NCI-H2227 treated with DMSO at 0.1 percent for 48 hours (cell line): Measurements from ENCODE around the gene SLC22A14.
"Not testable (repeated sequence)": the region's sequence is repeated elsewhere in the genome, so short reads cannot be mapped to it uniquely, and the experiment has no call there.

ENCODE experiments used
- DNase-seq: peaks from one replicate; lab custom pipeline; 2025; lab: John Stamatoyannopoulos, UW

Gene SLC22A14

GRCh38 chr3:38314112-38314763, 32.1 kb downstream of the SLC22A14 start:
- DNase-seq: no peak

DNA sequence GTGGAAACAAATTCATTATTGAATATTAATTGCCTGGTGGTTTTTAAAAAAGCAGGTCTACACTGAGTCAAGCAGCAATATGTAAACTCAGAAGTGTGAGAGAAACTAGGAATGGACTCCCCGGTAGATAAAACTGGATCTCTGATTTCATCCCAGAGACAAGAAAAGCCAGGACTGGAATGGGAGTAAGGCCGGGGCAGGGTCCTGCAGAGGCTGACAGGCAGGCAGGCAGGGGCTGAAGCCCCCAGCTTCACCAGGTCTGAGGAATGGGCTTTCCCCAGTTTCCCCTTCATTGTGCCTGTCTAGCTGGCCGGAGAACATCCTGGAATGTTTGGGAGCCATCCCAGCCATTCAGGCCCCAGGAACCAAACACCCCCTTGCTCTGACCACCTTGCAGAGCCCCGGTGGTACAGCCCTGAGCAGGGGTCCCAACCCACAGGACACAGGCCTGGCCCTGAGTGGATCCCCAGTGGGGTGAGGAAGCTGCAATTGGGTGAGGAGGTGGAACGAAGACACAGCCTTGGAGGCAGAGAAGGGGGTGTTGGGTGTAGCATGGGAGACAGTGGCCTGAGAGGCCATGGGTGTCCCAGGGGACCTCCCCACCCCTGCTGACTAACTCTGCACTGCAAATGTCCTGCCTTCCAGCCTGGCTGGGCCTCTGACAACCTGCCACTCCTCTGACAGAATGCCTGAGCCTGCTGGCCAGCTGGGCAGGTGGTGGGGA, 32.8 kb downstream of the SLC22A14 start:
- DNase-seq: no peak

DNA sequence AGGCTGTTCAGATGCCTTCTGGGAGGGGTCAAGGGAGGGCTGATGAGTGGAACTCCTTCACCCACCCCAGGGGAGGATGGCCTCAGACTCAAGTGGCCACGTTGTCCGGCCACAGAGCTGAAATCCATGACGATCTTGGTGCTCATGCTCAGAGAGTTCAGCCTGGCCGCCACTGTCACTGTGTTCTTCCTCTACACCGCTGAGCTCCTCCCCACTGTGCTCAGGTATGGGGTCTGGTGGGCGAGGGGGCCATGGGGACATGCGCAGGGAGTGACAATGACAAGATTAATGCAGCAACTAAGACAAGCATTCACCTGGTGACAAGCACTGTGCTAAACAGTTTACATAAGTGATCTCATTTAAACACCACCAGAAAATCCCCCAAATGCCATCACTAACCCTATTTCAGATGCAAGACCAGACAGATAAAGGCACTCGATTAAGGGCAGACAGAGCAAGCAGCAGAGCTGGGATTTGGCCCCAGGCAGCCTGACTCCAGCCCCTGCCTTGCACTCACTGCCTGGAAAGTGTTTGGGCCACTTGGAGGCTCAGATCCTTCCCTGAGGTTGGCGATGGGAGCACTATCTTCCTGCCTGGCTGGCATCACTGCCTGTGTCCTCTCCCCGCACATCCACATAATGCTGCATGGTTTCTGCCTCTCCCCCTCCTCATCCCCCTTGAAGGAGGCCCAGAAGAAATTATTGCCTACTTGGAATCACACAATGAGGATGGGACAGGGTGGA, 33.6 kb downstream of the SLC22A14 start:
- no peak for DNase-seq

GRCh38 chr3:38316356-38317191, 34.5 kb downstream of the SLC22A14 start:
- no peak for DNase-seq

DNA sequence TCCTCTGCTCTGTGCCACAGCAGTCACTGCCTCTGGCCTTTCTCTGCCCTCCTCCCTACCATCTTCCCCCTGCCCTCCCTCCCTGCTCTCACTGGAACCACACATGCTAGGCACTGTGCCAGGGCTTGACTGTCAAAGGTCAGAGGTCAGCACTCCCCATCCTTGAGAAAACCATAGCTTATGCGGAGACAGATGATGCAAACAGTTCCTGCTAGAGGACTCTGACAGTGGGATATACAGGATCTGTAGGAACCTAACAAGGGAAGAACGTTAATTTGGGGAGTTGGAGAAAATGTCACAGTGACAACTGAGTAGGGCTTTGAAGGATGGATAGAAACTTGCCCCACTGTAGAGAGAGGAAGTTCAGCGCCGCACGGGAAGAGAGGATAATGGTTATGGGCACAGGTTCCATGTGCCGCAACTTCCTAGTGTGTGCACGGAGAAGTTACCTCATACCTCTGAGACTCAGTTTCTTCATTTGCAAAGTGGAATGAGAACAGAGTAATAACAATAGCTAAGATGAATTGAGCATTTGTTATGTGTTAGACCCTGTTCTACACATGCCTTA, 35.2 kb downstream of the SLC22A14 start:
- no peak for DNase-seq

GRCh38 chr3:38318766-38319671, 36.9 kb downstream of the SLC22A14 start:
- no peak for DNase-seq

DNA sequence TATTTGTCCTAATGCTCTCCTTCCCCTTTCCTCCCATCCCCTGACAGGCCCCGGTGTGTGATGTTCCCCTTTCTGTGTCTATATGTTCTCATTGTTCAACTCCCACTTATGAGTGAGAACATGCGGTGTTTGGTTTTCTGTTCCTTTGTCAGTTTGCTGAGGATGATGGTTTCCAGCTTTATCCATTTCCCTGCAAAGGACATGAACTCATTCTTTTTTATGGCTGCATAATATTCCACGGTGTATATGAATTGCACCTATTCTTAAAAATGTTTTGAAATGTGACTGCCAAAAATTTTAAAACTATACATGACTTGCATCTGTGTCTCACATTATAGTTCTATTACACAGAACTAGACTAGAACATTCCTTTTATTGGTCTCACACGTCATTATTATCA, 38.5 kb downstream of the SLC22A14 start:
- not testable (repeated sequence) for DNase-seq

DNA sequence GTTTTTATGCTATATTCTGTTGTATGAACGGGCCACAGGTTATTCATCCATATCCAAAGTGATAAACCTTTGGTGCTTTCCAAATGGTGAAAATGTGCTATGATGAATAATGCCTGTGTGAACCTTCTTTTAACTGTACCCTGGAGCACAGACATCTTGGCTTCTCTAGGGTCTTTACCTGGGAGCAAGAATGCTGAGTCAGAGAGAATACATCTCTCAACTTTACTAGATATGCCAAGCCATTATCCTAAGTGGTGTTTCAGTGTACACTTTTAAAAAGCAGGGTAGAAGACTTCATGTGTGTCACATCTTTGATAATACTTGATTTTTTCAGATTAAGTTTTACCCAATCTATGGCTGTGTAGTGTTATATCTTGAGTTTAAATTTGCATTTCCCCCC, 41.0 kb downstream of the SLC22A14 start:
- no peak for DNase-seq

DNA sequence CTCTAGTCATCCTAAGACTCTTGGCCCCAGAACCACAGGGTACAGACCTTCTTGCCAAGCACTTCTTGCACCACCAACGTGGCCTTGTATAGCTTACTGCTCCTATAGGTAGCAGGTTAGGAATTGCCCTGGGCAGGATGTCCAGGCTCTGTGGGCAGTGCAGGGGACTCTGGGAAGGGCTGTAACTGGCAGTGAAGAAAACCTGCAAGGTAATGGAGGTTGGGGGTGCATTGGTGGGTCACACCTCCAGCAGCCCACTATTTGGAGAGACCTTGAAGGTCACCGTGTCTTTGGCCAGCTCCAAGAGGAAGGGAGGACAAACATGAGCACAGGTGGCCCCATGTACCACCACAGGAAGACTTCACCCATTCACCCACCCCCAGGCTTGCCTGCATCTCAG, 43.2 kb downstream of the SLC22A14 start:
- no peak for DNase-seq

DNA sequence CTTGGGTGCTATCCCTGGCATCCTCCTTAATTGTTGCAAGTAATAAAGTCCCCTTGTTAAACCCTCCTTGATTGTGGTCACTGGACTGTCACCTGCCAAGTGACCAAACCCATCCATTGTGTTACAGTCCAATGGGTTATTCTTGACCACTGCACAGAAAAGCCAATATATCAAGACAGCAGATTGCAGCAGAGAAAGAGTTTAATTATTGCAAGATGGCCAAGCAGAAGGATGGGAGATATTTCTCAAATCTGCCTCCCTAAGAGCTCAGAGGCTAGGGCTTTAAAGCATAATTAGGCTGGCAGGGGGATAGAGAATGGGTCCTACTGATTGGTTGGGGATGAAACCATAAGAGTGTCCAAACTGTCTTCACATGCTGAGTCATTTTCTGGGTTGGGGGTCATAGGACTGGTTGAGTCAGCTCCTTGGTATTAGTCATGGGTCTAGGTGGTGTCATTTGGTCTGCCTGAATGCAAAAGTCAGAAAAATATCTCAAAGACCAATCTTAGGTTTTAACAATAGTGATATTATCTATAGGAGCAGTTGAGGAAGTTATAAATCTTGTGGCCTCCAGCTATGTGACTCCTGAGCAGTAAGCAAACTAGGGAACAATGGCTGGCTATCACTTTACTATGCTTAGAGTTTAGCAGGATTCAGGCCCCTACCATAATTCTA, 45.4 kb downstream of the SLC22A14 start:
- no peak for DNase-seq

DNA sequence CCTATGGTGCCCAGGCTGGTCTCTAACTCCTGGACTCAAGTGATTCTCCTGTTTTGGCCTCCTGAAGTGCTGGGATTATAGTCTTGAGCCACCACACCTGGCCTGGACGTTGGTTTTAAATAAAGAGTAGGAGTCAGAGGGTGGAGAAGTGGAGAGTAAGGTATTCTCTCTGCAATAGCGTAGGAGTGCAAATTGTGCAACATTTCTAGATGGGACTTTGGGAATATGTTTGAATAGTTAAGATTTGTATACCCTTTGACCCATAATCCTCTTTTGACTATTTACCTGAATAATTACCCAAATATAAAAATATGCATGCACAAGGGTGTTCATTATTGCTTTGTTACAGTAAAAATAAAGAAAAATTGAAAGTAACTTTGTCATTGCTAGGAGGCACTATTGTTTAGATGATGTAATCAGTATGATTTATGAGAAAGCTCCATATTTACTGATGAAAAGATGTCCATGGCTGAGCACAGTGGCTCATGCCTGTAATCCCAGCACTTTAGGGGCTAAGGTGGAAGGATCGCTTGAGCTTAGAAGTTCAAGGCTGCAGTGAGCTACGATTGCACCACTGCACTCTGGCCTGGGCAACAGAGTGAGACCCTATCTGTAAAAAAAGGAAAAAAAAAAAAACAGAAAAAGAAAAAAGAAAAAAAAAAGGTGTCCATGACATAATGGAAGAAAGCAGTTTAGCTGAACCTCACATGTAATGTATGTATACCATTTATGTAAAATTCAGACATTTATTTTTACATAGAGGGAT, 49.3 kb downstream of the SLC22A14 start:
- no peak for DNase-seq

- DNase-seq: no peak
These were observed 50.1 kb downstream of the SLC22A14 start for GRCh38 chr3:38332201-38332600.

DNA sequence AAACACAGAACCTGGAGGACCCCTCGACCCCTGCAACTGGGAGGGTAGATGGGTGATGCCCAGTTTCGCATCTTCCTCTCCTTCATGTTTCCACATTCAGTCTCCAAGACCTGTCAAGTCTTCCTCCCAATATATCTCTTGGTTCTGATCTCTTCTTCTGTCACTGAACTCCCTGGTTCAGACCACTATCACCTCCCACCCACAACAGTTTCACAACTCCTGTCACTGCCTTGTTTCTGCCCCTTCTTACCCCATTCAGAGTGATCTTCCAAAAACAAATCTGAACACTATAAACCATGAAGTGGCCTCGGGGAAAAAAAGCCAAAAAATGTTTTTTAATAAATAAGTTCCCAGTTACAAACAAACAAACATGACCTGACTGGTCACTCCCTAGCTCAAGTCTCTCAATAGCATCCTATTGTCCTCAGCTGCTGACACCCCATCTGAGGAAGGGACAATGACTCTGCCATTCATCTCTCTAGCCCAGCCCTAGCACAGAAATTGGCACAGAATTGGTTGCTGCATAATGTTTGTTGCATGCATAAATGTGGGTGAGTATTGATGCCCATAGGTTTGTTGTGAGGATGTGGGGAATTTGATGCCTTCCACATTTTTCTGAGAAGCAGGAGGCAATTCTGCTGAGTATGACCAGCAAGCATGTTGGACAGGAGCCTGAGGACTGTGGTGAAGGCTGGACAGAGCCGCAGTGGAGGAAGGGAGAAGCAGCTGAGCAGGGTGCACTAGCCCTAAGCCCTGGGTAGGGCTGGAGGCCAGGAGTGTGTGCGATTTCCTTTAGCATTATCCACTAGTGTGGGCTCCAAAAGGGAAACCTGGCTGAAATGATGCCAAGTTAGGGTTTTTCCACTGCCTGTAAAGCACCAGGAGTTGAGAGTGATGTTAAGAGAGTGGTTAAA, 52.3 kb downstream of the SLC22A14 start:
- DNase-seq: no peak

GRCh38 chr3:38335263-38335662, 53.2 kb downstream of the SLC22A14 start:
- DNase-seq: no peak

- DNase-seq: no peak
These were observed 55.6 kb downstream of the SLC22A14 start for GRCh38 chr3:38337703-38338102.

DNA sequence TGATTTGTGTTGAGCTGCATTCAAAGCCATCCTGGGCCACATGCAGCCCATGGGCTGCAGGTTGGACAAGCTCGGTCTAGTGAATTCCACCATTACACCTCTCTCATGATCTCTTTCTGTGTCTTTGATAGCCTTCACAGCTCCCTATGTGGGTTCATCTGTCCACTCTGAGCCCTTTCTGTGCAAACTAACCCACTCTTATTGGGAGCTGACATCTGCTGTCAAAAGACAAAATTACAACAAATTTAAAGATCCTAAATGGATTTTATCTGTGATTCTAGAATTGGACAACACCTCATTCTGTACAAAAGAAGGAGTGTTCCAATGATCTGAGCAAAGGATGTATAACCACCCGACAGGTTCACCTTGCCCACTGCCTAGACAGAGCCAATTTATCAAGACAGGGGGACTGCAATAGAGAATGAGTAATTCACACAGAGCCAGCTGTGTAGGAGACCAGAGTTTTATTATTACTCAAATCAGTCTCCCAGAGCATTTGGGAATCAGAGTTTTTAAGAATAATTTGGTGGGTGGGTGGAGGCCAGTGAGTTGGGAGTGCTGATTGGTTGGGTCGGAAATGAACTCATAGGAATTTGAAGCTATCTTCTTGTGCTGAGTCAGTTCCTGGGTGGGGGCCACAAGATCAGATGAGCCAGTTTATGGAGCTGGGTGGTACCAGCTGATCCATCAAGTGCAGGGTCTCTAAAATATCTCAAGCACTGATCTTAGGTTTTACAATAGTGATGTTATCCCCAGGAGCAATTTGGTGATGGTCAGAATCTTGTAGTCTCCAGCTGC, 61.9 kb downstream of the SLC22A14 start:
- DNase-seq: no peak

GRCh38 chr3:38345879-38346586, 63.9 kb downstream of the SLC22A14 start:
- DNase-seq: no peak
